ENCODE measurements around the gene BIRC7. TPM values are rescaled to one million over a fixed set of nuclear protein-coding genes. Genes with fewer than 3 reads are reported as not detected.

BIRC7 gene
- total RNA-seq, 1 experiment from 2014 or later = 0.96 TPM

DNA sequence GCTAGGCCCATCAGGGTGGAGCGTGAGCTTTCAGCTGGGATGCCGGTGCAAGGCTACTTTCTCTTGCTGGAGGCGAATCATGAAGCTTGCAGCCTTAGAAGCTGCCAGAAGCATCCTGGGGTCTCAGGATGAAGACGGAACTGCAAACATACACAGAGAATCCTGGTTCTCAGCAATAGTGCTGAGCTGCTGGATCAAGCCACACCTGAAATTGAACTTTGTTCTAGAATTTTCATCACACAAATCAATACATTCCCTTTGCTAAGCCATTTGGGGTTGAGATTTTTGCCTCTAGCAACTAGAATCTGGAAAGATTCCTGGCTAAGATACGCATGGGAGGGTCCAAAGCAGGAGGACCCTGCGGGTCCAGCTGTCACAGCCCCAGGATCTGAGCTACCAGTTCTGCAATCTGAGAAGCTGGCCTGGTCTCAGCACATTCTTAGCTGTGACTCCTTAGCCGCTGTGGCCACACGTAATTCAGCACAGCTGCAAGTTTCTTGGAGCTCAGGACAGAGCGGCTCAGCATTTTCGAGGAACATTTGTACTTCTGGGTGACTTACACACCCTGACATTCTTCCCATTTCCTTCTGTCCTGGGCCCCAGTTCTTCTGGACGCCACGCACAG is 30.3 kb downstream of the BIRC7 start:
- ChIA-PET POLR2A (no interaction called here), CTCF (interaction anchor here (1.3 kb wide), 1 partner anchor 42 kb away, joined by 3 read pairs; no protein-coding TSS in a partner anchor), RAD21 (ENCODE audit: low non-redundant PET in 1 of 2, low total read pairs in 2 of 2, uncharacterized antibody in 2 of 2, unreplicated experiment in 2 of 2) (interaction anchor here in 1 of 2 experiments (1.0 kb wide), 1 partner anchor 43 kb away, joined by 3 read pairs; no protein-coding TSS in a partner anchor)
- H3K4me3 ChIP-seq (replicated peaks in 1 of 2; ENCODE audit: low read depth in 1 of 2, low read length in 2 of 2) = no peak overlapping the region
- H2AFZ ChIP-seq (ENCODE audit: low read depth, low read length, poor library complexity, severe bottlenecking) = no peak overlapping the region
- no peak overlapping the region for H3K4me2 ChIP-seq (ENCODE audit: low read length)
- TF ChIP-seq RAD21 (IDR thresholded peaks at IDR 0.05; ENCODE audit: low read depth) (no peak), POLR2A (IDR thresholded peaks at IDR 0.05; ENCODE audit: borderline replicate concordance, extremely low read depth, insufficient read depth, insufficient read length) (no peak), ZFX (IDR thresholded peaks at IDR 0.05) (no peak), POLR2AphosphoS5 (IDR thresholded peaks at IDR 0.05; ENCODE audit: low read depth, low read length) (no peak), YY1 (IDR thresholded peaks at IDR 0.05; ENCODE audit: extremely low read depth, insufficient replicate concordance, low read depth, low read length) (no peak), JUND (IDR thresholded peaks at IDR 0.05) (no peak), ZNF274 (IDR thresholded peaks at IDR 0.05; ENCODE audit: low read depth, low read length) (no peak), EZH2phosphoT487 (IDR thresholded peaks at IDR 0.05; ENCODE audit: borderline replicate concordance) (no peak), CEBPB (IDR thresholded peaks at IDR 0.05; ENCODE audit: low read depth) (no peak), FOSL1 (IDR thresholded peaks at IDR 0.05; ENCODE audit: low read depth) (no peak), ELF1 (IDR thresholded peaks at IDR 0.05; ENCODE audit: borderline replicate concordance, low read depth) (no peak)
- TF ChIP-seq, protein P1, sequence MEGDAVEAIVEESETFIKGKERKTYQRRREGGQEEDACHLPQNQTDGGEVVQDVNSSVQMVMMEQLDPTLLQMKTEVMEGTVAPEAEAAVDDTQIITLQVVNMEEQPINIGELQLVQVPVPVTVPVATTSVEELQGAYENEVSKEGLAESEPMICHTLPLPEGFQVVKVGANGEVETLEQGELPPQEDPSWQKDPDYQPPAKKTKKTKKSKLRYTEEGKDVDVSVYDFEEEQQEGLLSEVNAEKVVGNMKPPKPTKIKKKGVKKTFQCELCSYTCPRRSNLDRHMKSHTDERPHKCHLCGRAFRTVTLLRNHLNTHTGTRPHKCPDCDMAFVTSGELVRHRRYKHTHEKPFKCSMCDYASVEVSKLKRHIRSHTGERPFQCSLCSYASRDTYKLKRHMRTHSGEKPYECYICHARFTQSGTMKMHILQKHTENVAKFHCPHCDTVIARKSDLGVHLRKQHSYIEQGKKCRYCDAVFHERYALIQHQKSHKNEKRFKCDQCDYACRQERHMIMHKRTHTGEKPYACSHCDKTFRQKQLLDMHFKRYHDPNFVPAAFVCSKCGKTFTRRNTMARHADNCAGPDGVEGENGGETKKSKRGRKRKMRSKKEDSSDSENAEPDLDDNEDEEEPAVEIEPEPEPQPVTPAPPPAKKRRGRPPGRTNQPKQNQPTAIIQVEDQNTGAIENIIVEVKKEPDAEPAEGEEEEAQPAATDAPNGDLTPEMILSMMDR (IDR thresholded peaks at IDR 0.05 in 2 of 3, conservative IDR thresholded peaks at IDR 0.05 in 1 of 3; ENCODE audit: borderline replicate concordance in 1 of 3, insufficient read depth in 1 of 3, low read depth in 2 of 3, low read length in 2 of 3) = no peak
- TF ChIP-seq, protein P2, sequence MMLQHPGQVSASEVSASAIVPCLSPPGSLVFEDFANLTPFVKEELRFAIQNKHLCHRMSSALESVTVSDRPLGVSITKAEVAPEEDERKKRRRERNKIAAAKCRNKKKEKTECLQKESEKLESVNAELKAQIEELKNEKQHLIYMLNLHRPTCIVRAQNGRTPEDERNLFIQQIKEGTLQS (IDR thresholded peaks at IDR 0.05) = no peak
- TF ChIP-seq, protein P3, sequence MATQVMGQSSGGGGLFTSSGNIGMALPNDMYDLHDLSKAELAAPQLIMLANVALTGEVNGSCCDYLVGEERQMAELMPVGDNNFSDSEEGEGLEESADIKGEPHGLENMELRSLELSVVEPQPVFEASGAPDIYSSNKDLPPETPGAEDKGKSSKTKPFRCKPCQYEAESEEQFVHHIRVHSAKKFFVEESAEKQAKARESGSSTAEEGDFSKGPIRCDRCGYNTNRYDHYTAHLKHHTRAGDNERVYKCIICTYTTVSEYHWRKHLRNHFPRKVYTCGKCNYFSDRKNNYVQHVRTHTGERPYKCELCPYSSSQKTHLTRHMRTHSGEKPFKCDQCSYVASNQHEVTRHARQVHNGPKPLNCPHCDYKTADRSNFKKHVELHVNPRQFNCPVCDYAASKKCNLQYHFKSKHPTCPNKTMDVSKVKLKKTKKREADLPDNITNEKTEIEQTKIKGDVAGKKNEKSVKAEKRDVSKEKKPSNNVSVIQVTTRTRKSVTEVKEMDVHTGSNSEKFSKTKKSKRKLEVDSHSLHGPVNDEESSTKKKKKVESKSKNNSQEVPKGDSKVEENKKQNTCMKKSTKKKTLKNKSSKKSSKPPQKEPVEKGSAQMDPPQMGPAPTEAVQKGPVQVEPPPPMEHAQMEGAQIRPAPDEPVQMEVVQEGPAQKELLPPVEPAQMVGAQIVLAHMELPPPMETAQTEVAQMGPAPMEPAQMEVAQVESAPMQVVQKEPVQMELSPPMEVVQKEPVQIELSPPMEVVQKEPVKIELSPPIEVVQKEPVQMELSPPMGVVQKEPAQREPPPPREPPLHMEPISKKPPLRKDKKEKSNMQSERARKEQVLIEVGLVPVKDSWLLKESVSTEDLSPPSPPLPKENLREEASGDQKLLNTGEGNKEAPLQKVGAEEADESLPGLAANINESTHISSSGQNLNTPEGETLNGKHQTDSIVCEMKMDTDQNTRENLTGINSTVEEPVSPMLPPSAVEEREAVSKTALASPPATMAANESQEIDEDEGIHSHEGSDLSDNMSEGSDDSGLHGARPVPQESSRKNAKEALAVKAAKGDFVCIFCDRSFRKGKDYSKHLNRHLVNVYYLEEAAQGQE (IDR thresholded peaks at IDR 0.05; ENCODE audit: low read depth) = no peak
- H3K27me3 ChIP-seq (ENCODE audit: insufficient read depth, low read length) = no peaks in the 10 kb centered on the region
- intact Hi-C loops (cut with micrococcal nuclease) = no loop called here
- DNase-seq (ENCODE audit: low read depth, low spot score) = no peak
- no peaks in the 10 kb centered on the region for H3K9me3 ChIP-seq (ENCODE audit: control insufficient read depth in 1 of 2, insufficient read depth in 1 of 2, low read depth in 1 of 2, low read length in 2 of 2)
- no peak overlapping the region for H3K27ac ChIP-seq (ENCODE audit: low read depth, low read length)
- H3K9ac ChIP-seq (ENCODE audit: low read length) = no peak overlapping the region
- BruUV-seq (replicated peaks) = no TSS peak
- H3K36me3 ChIP-seq (ENCODE audit: control insufficient read depth in 1 of 2, insufficient read depth in 2 of 2, low read length in 2 of 2) = no peaks in the 10 kb centered on the region
- peaks cover 0 to 9% of the 10 kb centered on the region in 2 experiments; a peak in 1 of 4 replicates for H3K4me1 ChIP-seq (ENCODE audit: control insufficient read depth in 1 of 2, insufficient read depth in 2 of 2, low read length in 2 of 2)
- no peak for ATAC-seq
- no peaks in the 10 kb centered on the region for H3K79me2 ChIP-seq (ENCODE audit: insufficient read depth, low read length)
- no peaks in the 10 kb centered on the region for H3K9me2 ChIP-seq (ENCODE audit: insufficient read depth)
- no peaks in the 10 kb centered on the region for H4K20me1 ChIP-seq (ENCODE audit: insufficient read depth)
